Endothelial cell of umbilical vein (primary cell): ENCODE measurements around the gene FBH1. TPM values are rescaled to one million over a fixed set of nuclear protein-coding genes. Genes with fewer than 3 reads are reported as not detected.

Experiments
- BruUV-seq: library from RNA; stranded (reverse); fragments of 400-500 nt; replicated peaks from 2 replicates; lab custom pipeline; 2021; lab: Mats Ljungman, UMichigan
- CTCF ChIA-PET: fragments of 300-600, 350-600 bp; sonication (Branson Sonifier 250); formaldehyde crosslinking; loops from one replicate; lab custom pipeline; 2021; ENCODE audit warnings: antibody characterized with exemption, inconsistent platforms; lab: Charles Lee
- POLR2A ChIA-PET: fragments of 300-600, 350-600 bp; sonication (Branson Sonifier 250); formaldehyde crosslinking; loops from one replicate; lab custom pipeline; 2021; ENCODE audit warnings: antibody characterized with exemption, inconsistent platforms; lab: Charles Lee
- DNase-seq: peaks from one replicate; pipeline ENCODE4 v3.0.0-alpha.2; 2011; ENCODE audit warnings: low read depth, low spot score
- FAIRE-seq: peaks from 2 replicates; lab custom pipeline; 2011; peaks lifted over from hg19 to GRCh38; lab: Jason Lieb, UNC
- H2AFZ ChIP-seq: 2 replicates; pipeline ENCODE4 v1.6.0; 2012; ENCODE audit warnings: low read depth, low read length, control low read depth, inconsistent platforms
- H3K27ac ChIP-seq: 2 replicates; pipeline ENCODE4 v1.5.1; 2011; ENCODE audit warnings: low read depth, mild to moderate bottlenecking, control low read depth, low read length, moderate library complexity; ENCODE audit not compliant: insufficient read depth
- H3K27me3 ChIP-seq, 2 experiments: 2 replicates each; pipeline versions ENCODE4 v1.6.0 to v1.6.1; 2011; ENCODE audit warnings: low read length in 2 of 2, mixed read lengths in 1 of 2; ENCODE audit not compliant: control insufficient read depth in 2 of 2, insufficient read depth in 2 of 2
- H3K36me3 ChIP-seq, 2 experiments: 2 replicates in 1 of 2; 3 replicates in 1 of 2; pipeline ENCODE4 v1.5.1; 2011; ENCODE audit warnings: low read length in 2 of 2, mild to moderate bottlenecking in 1 of 2, moderate library complexity in 1 of 2; ENCODE audit not compliant: control insufficient read depth in 2 of 2, insufficient read depth in 2 of 2; ENCODE audit errors: extremely low read depth in 1 of 2
- H3K4me1 ChIP-seq: 3 replicates; pipeline ENCODE4 v1.5.1; 2011; ENCODE audit warnings: mild to moderate bottlenecking, low read length; ENCODE audit not compliant: control insufficient read depth, insufficient read depth; ENCODE audit errors: extremely low read depth
- H3K4me2 ChIP-seq: 2 replicates; pipeline ENCODE4 v1.6.1; 2011; ENCODE audit warnings: low read length, control low read depth, mixed read lengths; ENCODE audit not compliant: insufficient read depth
- H3K4me3 ChIP-seq, 3 experiments: fragments of 200-600 bp in 1 of 3; sonication (generic), shearing (Covaris generic) in 1 of 3; replicated peaks in 1 of 3; 2 replicates each; pipeline ENCODE4 v1.5.1; 2011 to 2016; ENCODE audit warnings: control low read depth in 3 of 3, low read length in 3 of 3, mild to moderate bottlenecking in 2 of 3, inconsistent platforms in 1 of 3, low read depth in 1 of 3, moderate library complexity in 1 of 3; ENCODE audit not compliant: insufficient read depth in 1 of 3
- H3K79me2 ChIP-seq: 2 replicates; pipeline ENCODE4 v1.6.0; 2012; ENCODE audit warnings: low read length, inconsistent platforms; ENCODE audit not compliant: control insufficient read depth, insufficient read depth
- H3K9ac ChIP-seq: replicated peaks from 2 replicates; pipeline ENCODE3; 2011; ENCODE audit warnings: low read length, control low read depth; ENCODE audit not compliant: insufficient read depth; ENCODE audit errors: extremely low read depth
- H3K9me1 ChIP-seq: replicated peaks from 3 replicates; pipeline ENCODE4 v1.6.0; 2011; ENCODE audit warnings: mild to moderate bottlenecking, low read length; ENCODE audit not compliant: control insufficient read depth, insufficient read depth; ENCODE audit errors: extremely low read depth
- H3K9me3 ChIP-seq: replicated peaks from 2 replicates; pipeline ENCODE4 v1.5.1; 2012; ENCODE audit warnings: low read length, inconsistent platforms; ENCODE audit not compliant: control insufficient read depth, insufficient read depth
- H4K20me1 ChIP-seq: replicated peaks from 2 replicates; pipeline ENCODE3; 2011; ENCODE audit warnings: mild to moderate bottlenecking, low read length; ENCODE audit not compliant: control insufficient read depth, insufficient read depth; ENCODE audit errors: extremely low read depth
- EZH2 ChIP-seq: IDR thresholded peaks from 2 replicates; pipeline ENCODE4 v1.6.1; 2012; ENCODE audit warnings: borderline replicate concordance, low read depth, mild to moderate bottlenecking, moderate library complexity, low read length, inconsistent platforms; ENCODE audit not compliant: severe bottlenecking
- FOS ChIP-seq: IDR thresholded peaks from 2 replicates; pipeline ENCODE4 v1.6.1; 2011; ENCODE audit warnings: mild to moderate bottlenecking, low read length, moderate library complexity, borderline replicate concordance; ENCODE audit not compliant: insufficient read depth
- GATA2 ChIP-seq: IDR thresholded peaks from 2 replicates; pipeline ENCODE4 v1.7.0; 2011; ENCODE audit warnings: low read depth, mild to moderate bottlenecking, moderate library complexity, mixed read lengths, low read length; ENCODE audit not compliant: insufficient read length, insufficient read depth
- JUN ChIP-seq: IDR thresholded peaks from 2 replicates; pipeline ENCODE4 v1.6.1; 2011; ENCODE audit warnings: borderline replicate concordance, low read depth; ENCODE audit not compliant: insufficient read length, insufficient read depth
- MYC ChIP-seq: IDR thresholded peaks from one replicate; pipeline ENCODE4 v1.6.1; 2011; ENCODE audit warnings: mild to moderate bottlenecking, low read depth, low read length
- POLR2A ChIP-seq: IDR thresholded peaks from 2 replicates; pipeline ENCODE4 v1.6.1; 2012; ENCODE audit warnings: low read depth, mild to moderate bottlenecking, control low read depth, low read length
- POLR2AphosphoS5 ChIP-seq: IDR thresholded peaks from 2 replicates; pipeline ENCODE4 v1.6.1; 2012; ENCODE audit warnings: low read depth, mild to moderate bottlenecking, control low read depth, low read length, moderate library complexity; ENCODE audit not compliant: insufficient read depth
- dilution Hi-C: fragments of 300-500 bp; cut with MboI; formaldehyde crosslinking; loops from one replicate; pipeline ENCODE4 v1.15.0; 2019; ENCODE audit warnings: low sequenced_read_pairs; ENCODE audit not compliant: extremely low pct_ligation_motif_present
- intact Hi-C: fragments of 100-400 bp; cut with micrococcal nuclease; formaldehyde crosslinking; loops from one replicate; pipeline ENCODE4 v1.10.0; 2022
- polyA plus RNA-seq, 4 experiments: library from polyadenylated mRNA; depleted of rRNA in 3 of 4; stranded (reverse) in 3 of 4; unstranded in 1 of 4; fragments of >200 nt; gene quantifications; 2 replicates each; pipeline versions ENCODE4 v1.2.1 to v1.2.3, GENCODE V29; 2011 to 2012; ENCODE audit warnings: missing spikeins in 1 of 4
- total RNA-seq: library from RNA; stranded (reverse); gene quantifications from 2 replicates; pipeline ENCODE4 v1.2.3, GENCODE V29; 2021
- TF ChIP-seq, protein P1 (sequence below), 2 donors: IDR thresholded peaks; 1 replicate in 1 of 2; 2 replicates in 1 of 2; pipeline ENCODE4 v1.5.1; 2011; ENCODE audit warnings: low read length in 2 of 2, mild to moderate bottlenecking in 2 of 2, moderate library complexity in 2 of 2, control low read depth in 1 of 2, inconsistent platforms in 1 of 2, low read depth in 1 of 2; ENCODE audit not compliant: insufficient read depth in 1 of 2; ENCODE audit errors: extremely low read depth in 1 of 2
- TF ChIP-seq, protein P2 (sequence below): IDR thresholded peaks from 2 replicates; pipeline ENCODE4 v1.6.1; 2011; ENCODE audit not compliant: insufficient read depth, insufficient read length

Gene FBH1
- total and polyA plus RNA-seq, 2 donors (not counting 3 experiments of a cell fraction or from before 2014, with no cell fraction given), result 71.4 to 97.0 TPM

DNA sequence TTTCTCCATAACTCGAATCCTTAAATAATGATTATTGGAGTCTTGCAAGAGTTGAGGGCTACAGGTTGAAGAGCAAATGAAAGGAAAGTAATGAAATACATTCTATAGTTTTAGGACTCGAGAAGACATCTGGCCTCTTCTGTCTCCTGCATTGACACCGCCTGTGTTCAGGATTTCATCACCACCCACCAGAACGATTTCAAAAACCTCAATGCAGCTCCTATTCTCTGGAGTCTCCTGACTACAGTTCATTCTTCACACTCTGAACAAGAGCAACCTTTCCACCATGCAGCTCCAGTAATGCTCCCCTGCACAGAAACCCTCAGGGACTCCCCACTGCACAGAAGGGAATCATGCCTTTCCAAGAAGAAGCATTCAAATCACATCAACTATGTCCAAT is 81.8 kb downstream of the FBH1 start:
- H3K9me3 ChIP-seq, result no peaks in the 10 kb centered on the region
- peak overlapping the region; percentile 78 for H3K4me2 ChIP-seq
- no peak for FAIRE-seq
- peaks cover 0 to 2% of the 10 kb centered on the region in 2 experiments for H3K36me3 ChIP-seq
- intact Hi-C loops (loop anchor here (1.0 to 10.0 kb wide), 5 partner anchors 28 to 753 kb away; partner anchors contain the start of genes GDI2 and RBM17), dilution Hi-C loops (loop anchor here (25.0 kb wide), 1 partner anchor 115 kb away; the partner anchor contains the start of gene RBM17)
- CTCF ChIA-PET, result interaction anchor here (0.8 to 2.4 kb wide), 10 partner anchors 12 to 434 kb away, joined by 3 to 11 read pairs (median 5); partner anchors contain the start of gene RBM17
- peak overlapping the region; percentile 88 for H3K27ac ChIP-seq
- peak overlapping the region; percentile 45 for H3K9ac ChIP-seq
- H3K79me2 ChIP-seq, result peaks cover 50% of the 10 kb centered on the region
- TF ChIP-seq, protein P1, sequence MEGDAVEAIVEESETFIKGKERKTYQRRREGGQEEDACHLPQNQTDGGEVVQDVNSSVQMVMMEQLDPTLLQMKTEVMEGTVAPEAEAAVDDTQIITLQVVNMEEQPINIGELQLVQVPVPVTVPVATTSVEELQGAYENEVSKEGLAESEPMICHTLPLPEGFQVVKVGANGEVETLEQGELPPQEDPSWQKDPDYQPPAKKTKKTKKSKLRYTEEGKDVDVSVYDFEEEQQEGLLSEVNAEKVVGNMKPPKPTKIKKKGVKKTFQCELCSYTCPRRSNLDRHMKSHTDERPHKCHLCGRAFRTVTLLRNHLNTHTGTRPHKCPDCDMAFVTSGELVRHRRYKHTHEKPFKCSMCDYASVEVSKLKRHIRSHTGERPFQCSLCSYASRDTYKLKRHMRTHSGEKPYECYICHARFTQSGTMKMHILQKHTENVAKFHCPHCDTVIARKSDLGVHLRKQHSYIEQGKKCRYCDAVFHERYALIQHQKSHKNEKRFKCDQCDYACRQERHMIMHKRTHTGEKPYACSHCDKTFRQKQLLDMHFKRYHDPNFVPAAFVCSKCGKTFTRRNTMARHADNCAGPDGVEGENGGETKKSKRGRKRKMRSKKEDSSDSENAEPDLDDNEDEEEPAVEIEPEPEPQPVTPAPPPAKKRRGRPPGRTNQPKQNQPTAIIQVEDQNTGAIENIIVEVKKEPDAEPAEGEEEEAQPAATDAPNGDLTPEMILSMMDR (IDR thresholded peaks at IDR 0.05; ENCODE audit: extremely low read depth in 1 of 2, insufficient read depth in 1 of 2, low read depth in 1 of 2, low read length in 2 of 2), result no peak
- no peak for TF ChIP-seq POLR2A
- no peak for TF ChIP-seq MYC
- TF ChIP-seq FOS, result no peak
- TF ChIP-seq EZH2, result no peak
- no peak for TF ChIP-seq JUN
- TF ChIP-seq, protein P2, sequence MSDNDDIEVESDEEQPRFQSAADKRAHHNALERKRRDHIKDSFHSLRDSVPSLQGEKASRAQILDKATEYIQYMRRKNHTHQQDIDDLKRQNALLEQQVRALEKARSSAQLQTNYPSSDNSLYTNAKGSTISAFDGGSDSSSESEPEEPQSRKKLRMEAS, result no peak
- no peak for TF ChIP-seq POLR2AphosphoS5
- no peak for TF ChIP-seq GATA2
- DNase-seq, result no peak
- BruUV-seq, result no TSS peak
- no peaks in the 10 kb centered on the region for H3K27me3 ChIP-seq
- POLR2A ChIA-PET, result interaction anchor here (1.0 kb wide), 1 partner anchor 230 kb away, joined by 3 read pairs; the partner anchor contains the start of gene PFKFB3
- H3K4me1 ChIP-seq, result peaks cover 42% of the 10 kb centered on the region
- peak overlapping the region; percentile 59 for H2AFZ ChIP-seq
- no peaks in the 10 kb centered on the region for H3K9me1 ChIP-seq
- H4K20me1 ChIP-seq, result no peaks in the 10 kb centered on the region
- no peak overlapping the region for H3K4me3 ChIP-seq
